Neural cell (in vitro differentiated cells): ENCODE data around the gene MID1. TPM values are rescaled to one million over a fixed set of nuclear protein-coding genes. Genes with fewer than 3 reads are reported as not detected.

Experiments used
- H2AFZ ChIP-seq: fragments of 200-600, 300-800 bp; sonication (generic), shearing (Covaris generic); 2 replicates; pipeline ENCODE4 v1.6.0; 2014; ENCODE audit warnings: low read depth, mild to moderate bottlenecking, antibody characterized with exemption, low read length, moderate library complexity
- H3F3A ChIP-seq: fragments of 200-600 bp; shearing (Covaris generic); 2 replicates; pipeline ENCODE4 v1.6.1; 2016; ENCODE audit warnings: mild to moderate bottlenecking, moderate library complexity, mixed read lengths, antibody characterized with exemption, low read length; ENCODE audit not compliant: insufficient read depth, poor library complexity, severe bottlenecking
- H3K27ac ChIP-seq: fragments of 200-600, 300-800 bp; sonication (generic), shearing (Covaris generic); 2 replicates; pipeline ENCODE4 v1.5.1; 2014; ENCODE audit warnings: mild to moderate bottlenecking, low read length, moderate library complexity
- H3K27me3 ChIP-seq: fragments of 300-800, 200-600 bp; sonication (generic), shearing (Covaris generic); 2 replicates; pipeline ENCODE4 v1.6.0; 2014; ENCODE audit warnings: mild to moderate bottlenecking, low read depth, low read length, moderate library complexity; ENCODE audit not compliant: insufficient read depth
- H3K36me3 ChIP-seq: fragments of 300-800, 200-600 bp; sonication (generic), shearing (Covaris generic); 2 replicates; pipeline ENCODE4 v1.5.1; 2014; ENCODE audit warnings: mild to moderate bottlenecking, antibody characterized with exemption, low read length, moderate library complexity; ENCODE audit not compliant: insufficient read depth
- H3K4me2 ChIP-seq: fragments of 300-800, 200-600 bp; sonication (generic), shearing (Covaris generic); 2 replicates; pipeline ENCODE4 v1.6.0; 2014; ENCODE audit warnings: mild to moderate bottlenecking, low read length
- H3K4me3 ChIP-seq: fragments of 300-800, 200-600 bp; sonication (generic), shearing (Covaris generic); 2 replicates; pipeline ENCODE4 v1.5.1; 2014; ENCODE audit warnings: mild to moderate bottlenecking, low read length, moderate library complexity
- H3K79me2 ChIP-seq: fragments of 200-600 bp; shearing (Covaris generic); replicated peaks from 2 replicates; pipeline ENCODE4 v1.6.0; 2014; ENCODE audit warnings: mild to moderate bottlenecking, low read length, moderate library complexity; ENCODE audit not compliant: insufficient read depth
- H3K9ac ChIP-seq: fragments of 300-800, 200-600 bp; sonication (generic), shearing (Covaris generic); 2 replicates; pipeline ENCODE4 v1.6.1; 2016; ENCODE audit warnings: mild to moderate bottlenecking, low read length, mixed read lengths
- H3K9me2 ChIP-seq: fragments of 200-600 bp; shearing (Covaris generic); 2 replicates; pipeline ENCODE4 v1.6.1; 2016; ENCODE audit warnings: mild to moderate bottlenecking, low read length, mixed read lengths; ENCODE audit not compliant: insufficient read depth
- H3K9me3 ChIP-seq: fragments of 200-600, 300-800 bp; sonication (generic), shearing (Covaris generic); 2 replicates; pipeline ENCODE4 v1.6.1; 2016; ENCODE audit warnings: mild to moderate bottlenecking, mixed run types, low read length, moderate library complexity, mixed read lengths
- H4K20me1 ChIP-seq: fragments of 200-600 bp; shearing (Covaris generic); 2 replicates; pipeline ENCODE4 v1.6.1; 2016; ENCODE audit warnings: mild to moderate bottlenecking, mixed run types; ENCODE audit not compliant: insufficient read depth
- EP300 ChIP-seq: fragments of 450-650 bp; conservative IDR thresholded peaks from 2 replicates; pipeline ENCODE4 v1.6.1; 2014; ENCODE audit warnings: antibody characterized with exemption, mild to moderate bottlenecking, moderate library complexity; ENCODE audit not compliant: poor library complexity, severe bottlenecking
- EZH2 ChIP-seq: fragments of 200-600, 300-800 bp; shearing (Covaris generic), sonication (generic); IDR thresholded peaks from 2 replicates; pipeline ENCODE4 v1.6.1; 2014; ENCODE audit warnings: antibody characterized with exemption, low read length, borderline replicate concordance, mild to moderate bottlenecking; ENCODE audit not compliant: insufficient read depth, poor library complexity, severe bottlenecking
- MXI1 ChIP-seq: fragments of 450-650 bp; conservative IDR thresholded peaks from 2 replicates; pipeline ENCODE4 v1.6.1; 2014; ENCODE audit warnings: antibody characterized with exemption, mild to moderate bottlenecking; ENCODE audit not compliant: poor library complexity, severe bottlenecking
- POLR2AphosphoS5 ChIP-seq: IDR thresholded peaks from 2 replicates; pipeline ENCODE4 v1.6.1; 2012
- RAD21 ChIP-seq: fragments of 450-650 bp; conservative IDR thresholded peaks from 2 replicates; pipeline ENCODE4 v1.6.1; 2014; ENCODE audit warnings: antibody characterized with exemption, mild to moderate bottlenecking, moderate library complexity
- REST ChIP-seq: IDR thresholded peaks from 2 replicates; pipeline ENCODE4 v1.6.1; 2012; ENCODE audit warnings: borderline replicate concordance
- SMC3 ChIP-seq: fragments of 450-650 bp; conservative IDR thresholded peaks from 2 replicates; pipeline ENCODE4 v1.6.1; 2014; ENCODE audit warnings: antibody characterized with exemption, mild to moderate bottlenecking, moderate library complexity; ENCODE audit not compliant: poor library complexity
- TAF1 ChIP-seq: IDR thresholded peaks from 2 replicates; pipeline ENCODE4 v1.6.1; 2012; ENCODE audit warnings: low read depth
- polyA plus RNA-seq: library from polyadenylated mRNA; depleted of rRNA; stranded (reverse); fragments of >200 nt; gene quantifications from 2 replicates; pipeline ENCODE4 v1.2.3, GENCODE V29; 2014
- TF ChIP-seq, protein P1 (sequence below): fragments of 450-650 bp; IDR thresholded peaks from 2 replicates; pipeline ENCODE4 v1.5.1; 2014; ENCODE audit warnings: antibody characterized with exemption, mild to moderate bottlenecking, moderate library complexity; ENCODE audit not compliant: poor library complexity, severe bottlenecking

The MID1 gene
- polyA plus RNA-seq, 1 donor from 2014 or later = 16.6 TPM

- Histone ChIP-seq H3F3A (no peaks in the 10 kb centered on the region), H3K9me3 (no peaks in the 10 kb centered on the region), H3K4me2 (no peak overlapping the region), H3K27me3 (no peaks in the 10 kb centered on the region), H3K27ac (no peak overlapping the region), H3K9me2 (no peaks in the 10 kb centered on the region), H3K36me3 (no peaks in the 10 kb centered on the region), H2AFZ (no peak overlapping the region), H3K9ac (no peak overlapping the region), H4K20me1 (no peaks in the 10 kb centered on the region), H3K79me2 (no peaks in the 10 kb centered on the region), H3K4me3 (no peak overlapping the region)
- TF ChIP-seq POLR2AphosphoS5 = no peak
- no peak for TF ChIP-seq SMC3
- TF ChIP-seq MXI1 = no peak
- TF ChIP-seq REST = no peak
- no peak for TF ChIP-seq RAD21
- TF ChIP-seq, protein P1, sequence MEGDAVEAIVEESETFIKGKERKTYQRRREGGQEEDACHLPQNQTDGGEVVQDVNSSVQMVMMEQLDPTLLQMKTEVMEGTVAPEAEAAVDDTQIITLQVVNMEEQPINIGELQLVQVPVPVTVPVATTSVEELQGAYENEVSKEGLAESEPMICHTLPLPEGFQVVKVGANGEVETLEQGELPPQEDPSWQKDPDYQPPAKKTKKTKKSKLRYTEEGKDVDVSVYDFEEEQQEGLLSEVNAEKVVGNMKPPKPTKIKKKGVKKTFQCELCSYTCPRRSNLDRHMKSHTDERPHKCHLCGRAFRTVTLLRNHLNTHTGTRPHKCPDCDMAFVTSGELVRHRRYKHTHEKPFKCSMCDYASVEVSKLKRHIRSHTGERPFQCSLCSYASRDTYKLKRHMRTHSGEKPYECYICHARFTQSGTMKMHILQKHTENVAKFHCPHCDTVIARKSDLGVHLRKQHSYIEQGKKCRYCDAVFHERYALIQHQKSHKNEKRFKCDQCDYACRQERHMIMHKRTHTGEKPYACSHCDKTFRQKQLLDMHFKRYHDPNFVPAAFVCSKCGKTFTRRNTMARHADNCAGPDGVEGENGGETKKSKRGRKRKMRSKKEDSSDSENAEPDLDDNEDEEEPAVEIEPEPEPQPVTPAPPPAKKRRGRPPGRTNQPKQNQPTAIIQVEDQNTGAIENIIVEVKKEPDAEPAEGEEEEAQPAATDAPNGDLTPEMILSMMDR = no peak
- TF ChIP-seq EZH2 = no peak
- no peak for TF ChIP-seq EP300
- no peak for TF ChIP-seq TAF1
Observed at GRCh38 chrX:10538831-10539230, 81.6 kb downstream of the MID1 start.

- Histone ChIP-seq H3K9me3 (no peaks in the 10 kb centered on the region), H3K4me3 (no peak overlapping the region), H3K27me3 (no peaks in the 10 kb centered on the region), H3K9ac (no peak overlapping the region), H3K9me2 (no peaks in the 10 kb centered on the region), H3K79me2 (no peaks in the 10 kb centered on the region), H3K27ac (no peak overlapping the region), H4K20me1 (no peaks in the 10 kb centered on the region), H3F3A (no peaks in the 10 kb centered on the region), H3K4me2 (no peak overlapping the region), H2AFZ (no peak overlapping the region), H3K36me3 (no peaks in the 10 kb centered on the region)
- TF ChIP-seq TAF1 (no peak), EP300 (no peak), REST (no peak), EZH2 (no peak), SMC3 (no peak), POLR2AphosphoS5 (no peak), MXI1 (no peak), RAD21 (no peak)
- TF ChIP-seq, protein P1 = no peak
Observed at GRCh38 chrX:10537308-10537707, 83.1 kb downstream of the MID1 start.
